Muscle layer of duodenum (tissue), 2 donors: ENCODE measurements around the gene AHRR.

Experiments used
- H3K27ac ChIP-seq: one replicate; pipeline ENCODE4 v1.7.0; 2013; ENCODE audit warnings: mild to moderate bottlenecking, low read length
- H3K27me3 ChIP-seq: one replicate; pipeline ENCODE4 v1.7.0; 2013; ENCODE audit warnings: low read depth, mild to moderate bottlenecking, control low read depth, low read length
- H3K36me3 ChIP-seq, 2 donors: one replicate each; pipeline ENCODE4 v1.7.0; 2013; ENCODE audit warnings: low read length in 2 of 2, control low read depth in 1 of 2, mild to moderate bottlenecking in 1 of 2; ENCODE audit not compliant: insufficient read depth in 2 of 2, control insufficient read depth in 1 of 2
- H3K4me1 ChIP-seq, 2 donors: one replicate each; pipeline ENCODE4 v1.7.0; 2013; ENCODE audit warnings: low read length in 2 of 2, mild to moderate bottlenecking in 2 of 2, control low read depth in 1 of 2, moderate library complexity in 1 of 2; ENCODE audit not compliant: insufficient read depth in 2 of 2, control insufficient read depth in 1 of 2
- H3K4me3 ChIP-seq, 2 donors: one replicate each; pipeline ENCODE4 v1.7.0; 2013; ENCODE audit warnings: low read length in 2 of 2, low read depth in 1 of 2, mild to moderate bottlenecking in 1 of 2
- H3K9me3 ChIP-seq, 2 donors: one replicate each; pipeline ENCODE4 v1.7.0; 2013; ENCODE audit warnings: low read length in 2 of 2, control low read depth in 1 of 2, mild to moderate bottlenecking in 1 of 2; ENCODE audit not compliant: control insufficient read depth in 1 of 2
- donor health status: healthy.

Gene AHRR

GRCh38 chr5:342501-343460 lies 21.3 kb downstream of the AHRR start:
- Histone ChIP-seq H3K4me3 (no peak overlapping the region), H3K4me1 (no peaks in the 10 kb centered on the region), H3K36me3 (no peaks in the 10 kb centered on the region), H3K27ac (no peak overlapping the region), H3K27me3 (no peaks in the 10 kb centered on the region), H3K9me3 (no peaks in the 10 kb centered on the region)

DNA sequence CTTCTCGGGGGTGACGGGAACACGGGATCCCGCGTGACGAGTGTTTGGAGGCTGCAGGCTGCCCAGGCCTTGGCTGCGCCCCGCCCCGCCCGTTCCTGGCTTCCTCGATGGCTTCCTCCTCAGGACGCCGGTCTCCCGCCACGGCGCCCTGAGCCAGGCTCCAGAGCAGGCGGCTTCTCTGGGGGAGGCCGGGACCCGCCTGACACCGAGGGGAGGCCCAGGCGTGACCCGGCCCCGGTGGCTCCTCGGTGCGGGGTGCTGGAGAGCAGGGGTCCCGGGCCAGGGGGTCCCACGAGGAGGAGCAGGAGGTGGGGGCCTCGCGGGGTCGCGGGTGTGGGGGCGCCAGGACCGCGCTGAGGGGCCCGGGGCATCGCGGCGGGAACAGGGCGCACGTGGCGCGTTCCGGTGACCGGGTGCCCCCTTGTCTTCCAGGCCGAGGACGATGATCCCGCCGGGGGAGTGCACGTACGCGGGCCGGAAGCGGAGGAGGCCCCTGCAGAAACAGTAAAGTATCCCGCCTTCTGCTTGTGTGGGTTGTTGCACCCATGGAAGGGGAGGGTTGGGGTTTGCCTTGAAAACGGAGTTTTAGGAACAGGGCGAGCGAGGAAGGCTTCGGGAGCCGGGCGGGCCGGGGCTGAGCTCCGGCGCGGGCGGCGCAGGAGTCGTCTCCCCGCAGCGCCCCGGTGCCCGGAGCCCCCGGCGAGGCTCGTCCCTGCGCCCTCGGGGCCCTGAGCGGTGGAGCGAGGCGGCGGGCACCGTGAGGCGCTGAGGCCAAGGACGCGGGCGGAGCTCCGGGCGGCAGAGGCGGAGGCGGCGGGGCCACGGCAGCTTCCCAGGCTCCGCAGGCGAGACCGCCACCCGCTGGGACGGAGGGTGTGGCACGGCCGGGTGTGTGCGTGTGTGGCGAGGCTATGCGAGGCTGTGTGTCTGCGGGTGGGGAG lies 22.2 kb downstream of the AHRR start:
- H3K27me3 ChIP-seq: no peaks in the 10 kb centered on the region
- H3K9me3 ChIP-seq: no peaks in the 10 kb centered on the region
- H3K4me1 ChIP-seq: no peaks in the 10 kb centered on the region
- H3K36me3 ChIP-seq: no peaks in the 10 kb centered on the region
- H3K27ac ChIP-seq: no peak overlapping the region
- H3K4me3 ChIP-seq: peak overlapping the region; percentile 30 to 47

DNA sequence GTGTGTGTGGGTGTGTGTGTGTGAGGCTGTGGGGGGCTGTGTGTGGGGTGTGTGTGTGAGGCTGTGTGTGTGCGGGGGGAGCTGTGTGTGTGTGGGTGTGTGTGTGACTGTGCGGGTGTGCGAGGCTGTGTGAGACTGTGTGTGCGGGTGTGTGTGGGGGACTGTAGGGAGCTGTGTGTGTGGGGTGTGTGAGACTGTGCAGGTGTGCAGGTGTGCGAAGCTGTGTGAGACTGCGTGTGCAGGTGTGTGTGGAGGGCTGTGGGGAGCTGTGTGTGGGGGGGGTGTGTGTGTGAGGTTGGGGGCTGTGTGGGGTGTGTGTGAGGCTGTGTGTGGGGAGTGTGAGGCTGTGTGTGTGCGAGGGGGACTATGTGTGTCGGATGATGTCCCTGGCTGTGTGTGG lies 23.2 kb downstream of the AHRR start:
- H3K27me3 ChIP-seq: no peaks in the 10 kb centered on the region
- no peaks in the 10 kb centered on the region for H3K9me3 ChIP-seq
- no peak overlapping the region for H3K27ac ChIP-seq
- no peaks in the 10 kb centered on the region for H3K4me1 ChIP-seq
- no peak overlapping the region for H3K4me3 ChIP-seq
- no peaks in the 10 kb centered on the region for H3K36me3 ChIP-seq

DNA sequence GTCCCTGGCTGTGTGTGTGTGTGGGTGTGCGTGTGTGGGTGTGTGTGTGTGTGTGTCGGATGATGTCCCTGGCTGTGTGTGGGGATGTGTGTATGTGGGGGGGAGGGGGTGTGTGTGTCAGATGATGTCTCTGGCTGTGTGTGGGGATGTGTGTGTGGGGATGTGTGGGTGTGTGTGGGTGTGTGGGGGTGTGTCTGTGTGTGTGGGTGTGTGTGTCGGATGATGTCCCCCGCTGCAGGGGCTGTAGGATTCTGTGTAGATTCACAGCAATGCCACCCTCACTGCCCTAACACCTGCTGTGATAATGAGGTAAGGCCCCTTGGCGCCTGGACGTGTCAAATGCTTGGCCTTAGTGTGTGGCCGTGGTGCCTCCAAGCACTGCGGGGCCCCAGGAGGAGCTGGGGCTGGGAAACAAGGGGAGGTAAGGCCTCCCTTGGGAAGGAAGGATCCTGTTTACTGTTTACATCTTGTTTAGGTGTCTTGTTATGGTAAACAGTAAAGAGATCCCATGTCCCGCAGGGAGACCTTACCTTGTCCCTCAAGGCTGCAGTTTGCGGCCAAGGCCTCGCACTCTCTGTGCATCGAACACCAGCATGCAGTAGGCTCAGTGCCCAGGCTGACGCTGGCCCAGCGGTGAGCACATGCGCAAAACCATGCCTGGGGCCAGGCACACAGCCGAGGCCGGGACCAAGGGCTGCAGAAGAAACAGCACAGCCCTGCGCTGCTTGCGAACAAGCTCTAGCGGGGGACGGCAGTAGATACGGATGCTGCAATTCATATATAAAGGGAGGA lies 24.1 kb downstream of the AHRR start:
- no peak overlapping the region for H3K27ac ChIP-seq
- no peaks in the 10 kb centered on the region for H3K27me3 ChIP-seq
- H3K4me3 ChIP-seq: no peak overlapping the region
- H3K4me1 ChIP-seq: no peaks in the 10 kb centered on the region
- no peaks in the 10 kb centered on the region for H3K9me3 ChIP-seq
- H3K36me3 ChIP-seq: no peaks in the 10 kb centered on the region

DNA sequence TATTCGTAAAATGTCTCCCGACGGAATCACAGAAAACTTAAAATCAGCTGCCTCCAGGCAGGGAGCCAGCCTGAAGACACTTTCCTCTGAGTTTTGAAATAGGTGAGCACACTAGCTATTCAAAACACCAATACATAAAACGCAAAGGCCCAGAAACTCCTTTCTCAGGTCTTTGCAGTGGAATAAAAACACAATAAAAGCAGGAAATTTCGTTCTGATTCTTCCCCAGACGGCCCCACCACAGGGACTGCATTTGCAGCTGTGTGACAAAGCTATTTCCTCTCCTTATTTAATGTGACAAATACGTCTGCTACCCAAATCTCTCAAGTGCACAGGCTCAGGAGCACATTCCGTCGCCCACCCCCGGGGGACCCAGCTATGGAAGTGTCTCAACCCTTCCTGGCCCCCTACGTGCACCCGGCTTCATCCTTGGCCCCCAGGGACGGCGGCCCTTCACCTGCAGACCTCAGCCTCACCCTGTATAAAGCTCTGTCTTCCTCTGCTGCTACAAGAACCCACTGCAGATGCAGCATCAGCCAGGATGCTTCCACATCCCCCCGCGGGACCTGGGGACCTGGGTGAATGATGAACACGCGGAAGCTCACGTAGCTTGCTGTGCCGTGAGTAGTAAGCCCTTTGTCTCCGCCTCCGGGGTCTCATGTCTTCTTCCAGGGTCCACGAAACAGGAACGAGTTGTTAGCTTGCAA lies 24.9 kb downstream of the AHRR start:
- Histone ChIP-seq H3K36me3 (no peaks in the 10 kb centered on the region), H3K27me3 (no peaks in the 10 kb centered on the region), H3K9me3 (no peaks in the 10 kb centered on the region), H3K4me1 (no peaks in the 10 kb centered on the region), H3K4me3 (no peak overlapping the region), H3K27ac (no peak overlapping the region)

GRCh38 chr5:347712-348284 lies 26.3 kb downstream of the AHRR start:
- H3K27ac ChIP-seq: no peak overlapping the region
- H3K36me3 ChIP-seq: no peaks in the 10 kb centered on the region
- H3K4me3 ChIP-seq: no peak overlapping the region
- no peaks in the 10 kb centered on the region for H3K9me3 ChIP-seq
- no peaks in the 10 kb centered on the region for H3K27me3 ChIP-seq
- H3K4me1 ChIP-seq: no peaks in the 10 kb centered on the region

DNA sequence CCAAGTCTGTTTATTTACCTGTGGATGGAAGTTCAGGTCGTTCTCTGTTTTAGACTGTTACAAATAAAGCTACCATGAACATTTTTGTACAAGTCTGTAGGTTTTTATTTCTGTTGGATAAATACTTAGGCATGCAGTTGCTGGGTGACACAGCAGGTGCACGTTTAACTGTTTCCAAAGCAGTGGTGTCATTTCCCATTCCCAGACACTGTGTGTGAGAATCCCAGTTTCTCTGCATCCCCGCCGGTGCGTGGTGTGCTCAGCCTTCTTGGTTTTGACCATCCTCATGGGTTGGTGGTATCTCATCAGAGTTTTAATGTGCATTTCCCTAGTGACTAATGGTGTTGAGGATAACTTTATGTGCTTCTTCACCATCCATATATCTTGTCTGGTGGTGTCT lies 27.2 kb downstream of the AHRR start:
- H3K27me3 ChIP-seq: no peaks in the 10 kb centered on the region
- no peak overlapping the region for H3K27ac ChIP-seq
- no peaks in the 10 kb centered on the region for H3K4me1 ChIP-seq
- no peaks in the 10 kb centered on the region for H3K36me3 ChIP-seq
- no peaks in the 10 kb centered on the region for H3K9me3 ChIP-seq
- no peak overlapping the region for H3K4me3 ChIP-seq

DNA sequence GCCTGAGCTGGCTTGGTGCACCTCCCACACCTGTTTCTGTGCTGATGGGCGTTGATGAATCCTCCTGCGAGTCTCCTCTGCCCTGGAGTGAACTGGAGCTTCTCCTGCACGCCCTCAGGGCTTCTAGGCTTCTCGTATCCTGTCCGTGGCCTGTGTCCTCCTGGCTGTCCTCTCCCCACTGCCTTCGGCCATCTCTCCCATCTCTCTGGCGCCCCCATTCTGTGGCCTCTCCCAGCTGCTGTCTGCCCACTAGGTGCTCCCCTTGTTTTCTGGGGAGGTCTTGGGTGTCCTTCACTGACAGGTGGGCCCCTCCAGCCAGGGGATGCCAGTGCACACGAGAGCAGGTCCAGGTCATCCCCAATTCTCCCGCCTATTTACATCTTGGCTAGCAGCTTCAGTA lies 28.8 kb downstream of the AHRR start:
- no peak overlapping the region for H3K4me3 ChIP-seq
- H3K36me3 ChIP-seq: no peaks in the 10 kb centered on the region
- H3K9me3 ChIP-seq: no peaks in the 10 kb centered on the region
- no peak overlapping the region for H3K27ac ChIP-seq
- no peaks in the 10 kb centered on the region for H3K4me1 ChIP-seq
- no peaks in the 10 kb centered on the region for H3K27me3 ChIP-seq

DNA sequence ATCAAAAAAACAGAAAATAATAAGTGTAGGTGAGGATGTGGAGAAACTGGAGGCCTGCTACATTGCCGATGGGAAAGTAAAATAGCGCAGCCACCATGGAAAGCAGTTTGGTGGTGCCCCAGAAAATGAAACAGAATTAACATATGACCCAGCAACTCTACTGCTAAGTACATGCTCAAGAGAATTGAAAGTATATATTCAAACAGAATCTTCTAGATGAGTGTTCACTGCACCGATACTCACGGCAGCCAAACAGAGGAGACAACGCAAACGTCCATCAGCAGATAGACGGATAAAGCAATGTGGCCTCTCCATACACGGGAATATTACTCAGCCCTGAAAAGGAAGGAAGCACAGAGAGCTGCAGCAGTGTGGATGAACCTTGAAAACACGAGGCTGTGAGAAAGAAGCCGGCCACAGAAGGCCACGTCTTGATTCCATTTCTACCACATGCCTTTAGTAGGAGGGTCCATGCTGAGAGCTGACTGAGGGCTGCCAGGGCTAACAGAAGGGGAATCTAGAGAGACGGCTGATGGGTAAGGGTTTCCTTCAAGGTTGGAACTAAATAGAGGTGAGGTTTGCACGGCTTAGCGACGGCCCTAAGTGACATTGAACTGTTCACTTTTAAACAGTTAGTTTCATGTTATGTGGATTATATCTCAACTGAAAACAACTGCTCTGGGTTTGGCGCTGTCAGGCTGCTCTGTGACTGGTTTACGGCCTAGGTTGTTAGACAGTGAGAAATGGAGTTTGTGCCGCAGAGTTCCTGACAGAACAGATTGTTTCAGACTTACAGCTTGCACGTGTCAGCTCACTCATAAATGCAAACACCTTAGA lies 29.8 kb downstream of the AHRR start:
- Histone ChIP-seq H3K27me3 (no peaks in the 10 kb centered on the region), H3K9me3 (no peaks in the 10 kb centered on the region), H3K4me1 (no peaks in the 10 kb centered on the region), H3K4me3 (no peak overlapping the region), H3K36me3 (no peaks in the 10 kb centered on the region), H3K27ac (no peak overlapping the region)

DNA sequence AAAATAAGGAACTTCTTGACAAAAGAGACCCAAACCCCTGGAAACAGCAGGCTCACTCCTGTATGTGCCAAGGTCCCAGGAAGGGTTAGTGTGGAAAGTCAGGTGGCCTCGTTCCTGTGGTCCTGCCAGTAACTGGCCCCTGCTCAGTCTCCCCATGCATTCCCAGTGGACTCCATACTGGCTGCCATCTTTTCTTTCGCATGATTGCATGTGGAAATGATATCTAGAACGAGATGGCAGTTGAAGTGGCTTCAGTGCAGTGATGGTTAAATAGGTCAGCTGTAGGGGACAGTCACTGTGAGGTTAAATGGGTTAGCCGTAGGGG lies 30.4 kb downstream of the AHRR start:
- H3K4me1 ChIP-seq: no peaks in the 10 kb centered on the region
- H3K27ac ChIP-seq: no peak overlapping the region
- H3K27me3 ChIP-seq: no peaks in the 10 kb centered on the region
- no peaks in the 10 kb centered on the region for H3K9me3 ChIP-seq
- no peaks in the 10 kb centered on the region for H3K36me3 ChIP-seq
- H3K4me3 ChIP-seq: no peak overlapping the region
